Activated CD4-positive, alpha-beta T cell treated with anti-CD3 and anti-CD28 coated beads for 24 hours (primary cell): ENCODE measurements around the gene ZNF750.

Experiments
- DNase-seq, 2 donors: peaks; one replicate each; pipeline ENCODE4 v3.0.0-alpha.2; 2020; ENCODE audit warnings: low read depth in 2 of 2

The ZNF750 gene

DNA sequence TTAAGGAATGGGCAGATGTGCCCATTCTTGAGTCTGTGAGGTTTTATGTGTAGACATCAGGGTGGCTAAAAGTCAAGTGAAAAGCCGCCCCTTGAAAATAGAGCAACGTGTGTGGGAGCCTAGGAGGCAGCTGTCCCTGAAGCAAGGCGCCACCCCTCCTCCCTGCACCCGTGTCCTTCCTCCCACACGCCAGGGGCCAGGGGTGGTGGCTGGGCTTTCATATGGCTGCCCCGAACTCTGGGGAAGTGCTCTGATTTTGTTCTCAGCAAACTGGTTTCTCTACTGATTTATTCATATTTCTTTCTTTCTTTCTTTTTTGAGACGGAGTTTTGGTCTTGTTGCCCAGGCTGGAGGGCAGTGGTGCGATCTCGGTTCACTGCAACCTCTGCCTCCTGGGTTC lies 4.7 kb downstream of the ZNF750 start:
- DNase-seq, result no peak

DNA sequence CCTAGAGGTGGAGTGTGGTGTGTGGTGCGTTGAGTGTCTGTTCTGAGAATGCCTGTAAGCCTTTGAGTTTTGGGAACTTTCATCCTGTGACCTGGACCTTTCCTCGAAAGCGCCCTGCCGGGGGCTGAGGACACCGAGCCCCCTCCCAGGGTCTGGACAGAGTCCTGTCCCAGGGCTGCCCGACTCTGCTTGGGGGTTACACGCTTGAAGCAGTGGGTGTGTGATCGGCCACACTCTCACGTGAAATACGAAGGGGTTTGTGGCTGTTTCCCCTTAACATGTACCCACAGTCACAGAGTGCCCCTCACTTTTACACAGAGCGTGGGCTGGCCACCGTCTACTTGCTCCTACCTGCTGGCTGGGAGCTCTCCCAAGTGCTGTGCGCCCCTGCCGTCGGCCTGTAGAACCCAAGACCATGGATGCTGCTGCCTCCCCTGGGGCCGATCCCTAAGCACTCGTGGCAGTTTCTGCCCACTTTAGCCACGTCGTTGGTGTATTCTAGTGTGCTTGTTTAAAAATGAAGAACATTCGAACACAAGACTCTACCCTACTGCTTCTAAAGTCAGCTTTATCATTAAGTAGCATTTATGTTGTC lies 6.8 kb downstream of the ZNF750 start:
- DNase-seq, result no peak

DNA sequence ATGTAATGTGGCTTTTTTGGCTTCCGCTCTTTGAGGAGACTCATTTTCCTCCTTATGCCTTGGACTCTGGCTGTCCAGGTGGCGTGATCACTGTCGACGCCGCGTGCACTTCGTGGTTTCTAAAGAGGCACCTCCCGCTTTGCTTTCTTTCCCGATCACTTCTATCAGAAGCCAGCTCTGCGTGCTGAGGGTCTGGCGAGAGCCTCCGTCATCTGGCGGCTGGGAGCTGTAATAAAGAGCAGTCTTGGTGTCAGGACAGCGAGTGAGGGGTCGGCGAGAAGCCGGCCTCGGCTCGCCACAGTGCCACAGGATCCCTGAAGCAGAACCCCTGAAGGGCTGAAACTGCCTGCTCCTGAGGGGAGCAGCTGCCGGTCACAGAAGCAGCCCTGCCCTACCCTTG lies 7.4 kb downstream of the ZNF750 start:
- no peak for DNase-seq

DNA sequence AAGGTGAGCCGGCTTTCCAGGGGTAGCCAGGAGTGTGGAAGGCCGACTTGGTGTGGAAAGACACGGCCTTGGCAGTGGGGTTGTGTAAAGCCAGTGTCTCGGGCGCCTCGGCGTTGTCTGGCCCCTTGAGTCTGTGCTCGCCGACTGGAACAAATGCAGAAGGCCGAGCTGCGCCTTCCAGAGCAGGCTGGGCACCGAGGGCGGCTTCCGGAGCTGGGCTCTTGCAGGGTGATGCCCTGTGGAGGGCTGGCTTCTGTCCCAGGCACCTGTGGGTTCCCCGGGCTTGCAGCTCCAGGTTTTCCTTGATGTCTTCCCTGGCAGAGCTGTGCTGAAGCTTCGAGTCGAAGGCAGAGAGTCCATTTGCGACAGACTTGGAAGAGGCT lies 8.0 kb downstream of the ZNF750 start:
- no peak for DNase-seq

DNA sequence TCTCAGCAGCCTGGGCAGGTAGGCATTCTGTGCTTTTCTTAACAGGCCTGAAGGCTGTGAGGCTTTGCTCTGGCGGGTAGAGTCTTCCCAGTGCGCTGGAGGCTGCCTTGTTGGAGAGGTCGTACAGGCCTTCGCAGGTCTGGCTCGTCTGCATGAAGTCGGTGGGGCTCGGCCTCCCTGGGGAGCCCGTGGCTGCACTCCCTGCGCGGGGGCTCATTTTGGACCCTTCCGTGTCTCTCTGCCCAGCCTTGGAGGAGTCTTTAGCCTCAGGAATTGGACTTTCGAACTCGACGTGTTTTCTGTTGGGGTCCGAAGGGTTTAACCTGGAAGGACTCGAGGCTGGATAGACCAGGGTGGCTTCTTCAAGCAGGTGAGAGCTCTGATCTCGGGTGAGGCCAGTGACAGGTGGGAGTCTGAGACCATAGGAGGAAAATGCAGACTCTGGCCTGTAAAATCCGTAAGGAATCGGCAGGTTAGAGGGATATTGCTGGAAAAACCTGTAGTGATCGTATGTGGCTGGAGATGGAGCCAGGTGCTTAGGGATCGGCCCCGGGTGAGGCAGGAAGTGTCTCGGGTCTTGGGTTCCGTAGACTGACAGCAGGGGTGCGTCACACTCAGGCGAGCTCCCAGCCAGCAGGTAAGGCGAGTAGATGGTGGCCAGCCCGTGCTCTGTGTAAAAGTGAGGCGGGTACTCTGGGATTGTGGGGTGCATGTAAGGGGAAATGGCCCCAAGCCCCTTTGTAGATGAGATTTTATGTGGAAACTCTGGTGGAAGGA lies 8.6 kb downstream of the ZNF750 start:
- DNase-seq, result no peak

DNA sequence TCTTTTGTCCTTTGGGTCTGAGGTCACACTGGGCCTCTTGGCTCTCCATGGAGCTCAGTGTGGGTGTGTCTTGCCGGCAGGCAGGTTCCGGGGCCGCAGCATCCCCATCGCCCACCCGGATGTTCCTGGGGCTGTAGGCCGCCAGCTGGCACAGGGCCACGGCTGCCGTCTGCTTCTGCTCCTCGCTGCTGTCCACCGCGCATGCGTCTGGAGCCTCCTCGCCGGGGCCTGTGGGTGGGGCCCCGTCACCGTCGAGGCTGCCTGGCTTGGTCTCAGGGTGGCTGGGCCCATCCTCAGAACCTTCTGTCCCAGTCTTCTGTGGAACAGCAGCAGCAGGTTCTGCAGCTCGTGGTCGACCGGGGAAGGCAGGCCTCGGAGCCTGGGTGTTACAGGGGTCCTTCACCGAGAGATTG lies 9.6 kb downstream of the ZNF750 start:
- DNase-seq, result no peak

DNA sequence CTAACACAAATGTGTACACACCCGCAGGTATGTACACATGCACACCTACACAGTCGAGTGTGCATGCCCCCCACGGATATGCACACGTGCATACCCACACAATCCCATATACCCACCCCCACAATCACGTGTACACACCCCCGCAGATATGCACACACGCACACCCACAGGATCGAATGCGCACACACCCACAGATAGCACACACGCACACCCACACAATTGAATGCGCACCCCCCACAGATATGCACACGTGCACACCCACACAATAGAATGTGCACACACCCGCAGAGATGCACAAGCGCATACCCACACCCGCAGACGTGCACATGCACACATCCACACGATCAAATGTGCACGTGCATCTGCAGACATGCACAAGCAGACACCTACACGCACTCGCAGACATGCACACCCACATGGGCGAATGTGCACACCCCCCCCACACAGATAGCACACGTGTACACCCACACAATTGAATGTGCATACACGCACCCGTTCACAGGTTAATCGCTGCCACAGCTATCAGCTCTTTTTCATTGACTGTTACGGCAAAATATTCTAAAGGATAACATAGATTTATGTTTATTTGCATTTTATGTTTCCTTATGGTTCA lies 10.8 kb downstream of the ZNF750 start:
- DNase-seq, result no peak

DNA sequence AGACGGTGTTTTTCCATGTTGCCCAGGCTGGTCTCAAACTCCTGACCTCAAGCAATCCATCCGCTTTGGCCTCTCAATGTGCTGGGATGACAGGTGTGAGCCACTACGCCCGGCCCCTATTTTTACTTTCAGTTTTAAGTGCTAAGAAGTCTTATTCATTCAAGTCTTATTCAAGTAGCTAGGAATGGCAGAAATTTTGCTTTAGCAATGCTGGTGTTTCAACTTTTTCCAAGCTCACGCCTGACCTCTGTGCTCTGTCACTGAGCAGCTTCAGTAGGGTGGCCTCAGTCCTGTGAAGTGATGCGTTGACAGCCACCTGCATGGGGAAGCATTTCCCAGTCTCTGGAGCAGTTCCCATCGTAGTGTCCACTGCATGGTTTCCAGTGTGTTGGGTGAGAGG lies 12.9 kb downstream of the ZNF750 start:
- no peak for DNase-seq

DNA sequence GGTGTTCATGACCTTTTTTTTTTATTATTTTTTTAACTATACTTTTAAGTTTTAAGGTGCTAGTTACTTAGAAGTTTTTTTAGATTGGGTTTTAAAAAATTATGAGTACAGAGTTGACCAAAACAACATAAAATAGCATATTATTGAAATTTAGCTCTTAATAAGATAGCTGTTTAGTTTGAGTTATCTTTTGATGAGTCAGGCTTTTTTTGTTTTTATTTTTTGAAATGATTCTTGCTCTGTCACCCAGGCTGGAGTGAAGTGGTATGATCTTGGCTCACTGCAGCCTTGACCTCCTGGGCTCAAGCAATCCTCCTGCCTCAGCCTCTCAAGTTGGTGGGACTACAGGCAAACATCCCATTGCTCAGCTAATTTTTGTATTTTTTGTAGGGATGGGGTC lies 13.6 kb downstream of the ZNF750 start:
- DNase-seq, result no peak

DNA sequence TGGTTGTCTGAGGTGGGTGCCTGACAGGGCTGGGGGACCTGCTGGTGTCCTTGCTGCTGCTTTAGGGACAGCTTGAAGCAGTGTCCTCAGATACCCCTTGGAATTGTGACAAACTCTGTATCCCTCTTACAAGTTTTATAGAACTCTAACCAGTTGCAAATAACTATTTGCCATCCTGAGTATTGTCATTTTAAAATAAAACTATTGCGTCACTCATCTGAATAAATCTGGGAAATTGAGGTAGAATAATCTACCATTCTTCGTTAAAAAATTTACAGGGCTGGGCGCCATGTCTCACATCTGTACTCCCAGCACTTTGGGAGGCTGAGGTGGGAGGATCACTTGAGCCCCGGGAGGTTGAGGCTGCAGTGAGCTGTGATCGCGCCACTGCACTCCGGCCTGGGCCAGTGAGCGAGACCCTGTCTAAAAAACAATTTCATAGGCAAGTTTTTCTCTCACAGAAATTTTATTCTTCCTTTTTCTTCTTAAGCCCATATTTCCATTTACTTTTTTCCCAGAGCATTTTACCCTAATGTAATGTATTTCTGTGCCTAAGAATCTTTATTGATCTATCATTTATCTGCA lies 14.2 kb downstream of the ZNF750 start:
- DNase-seq, result no peak

DNA sequence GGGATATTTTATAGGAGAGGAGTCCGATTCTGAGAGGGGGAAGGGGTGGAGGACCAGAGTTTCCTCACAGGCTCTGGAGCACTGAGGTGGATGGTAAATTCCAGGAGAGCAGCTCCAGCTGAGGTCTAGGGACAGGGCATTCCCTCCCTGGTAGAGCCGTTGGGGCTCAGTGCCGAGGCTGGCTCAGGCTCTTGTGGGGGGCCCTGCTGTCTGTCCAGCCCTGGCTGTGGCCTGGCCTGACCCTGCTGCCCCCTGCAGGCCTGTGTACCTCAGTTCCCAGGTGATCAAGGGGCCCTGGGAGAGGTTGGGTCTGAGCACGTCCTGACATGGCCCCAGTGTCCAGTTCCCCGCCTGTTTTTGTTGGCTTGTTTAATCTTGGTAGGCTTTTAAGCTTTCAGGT lies 16.8 kb downstream of the ZNF750 start:
- DNase-seq, result no peak

DNA sequence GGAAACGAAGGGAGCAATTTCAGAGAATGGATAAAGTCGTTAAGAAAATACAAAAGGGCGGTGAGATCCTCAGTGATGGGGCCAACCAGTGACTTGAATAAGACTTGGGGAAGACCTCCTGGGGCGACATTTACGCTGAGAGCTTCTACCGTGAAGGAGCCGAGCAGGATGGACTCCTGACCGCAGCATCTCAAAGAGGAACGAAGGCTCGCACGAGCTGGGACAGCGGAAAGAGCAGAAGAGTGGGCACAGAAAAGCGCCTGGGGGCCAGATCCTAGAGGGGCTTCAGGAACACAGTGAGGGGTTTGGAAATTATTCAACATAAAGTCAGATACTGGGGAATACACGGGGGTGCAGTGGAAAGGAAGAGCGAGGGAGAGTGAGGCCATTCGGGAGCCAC lies 17.5 kb downstream of the ZNF750 start:
- no peak for DNase-seq

DNA sequence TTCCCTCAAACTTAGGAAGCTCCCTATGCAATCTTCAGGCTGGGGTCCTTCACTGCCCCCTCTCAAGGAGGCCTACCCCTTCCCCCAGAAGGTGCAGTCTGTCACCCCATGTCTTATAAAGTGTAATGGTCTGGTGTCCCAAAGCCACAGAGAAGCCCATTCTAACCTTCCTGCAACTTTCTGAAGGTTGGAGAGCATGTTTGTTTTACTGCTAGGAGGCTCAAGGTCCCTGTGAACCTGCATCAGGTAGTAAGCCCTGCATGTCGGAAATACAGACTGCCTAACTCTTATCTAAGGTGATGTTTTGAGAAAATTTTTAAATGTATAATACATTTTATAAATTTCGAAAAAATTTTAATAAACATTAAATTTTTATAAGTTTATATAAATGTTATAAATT lies 18.3 kb downstream of the ZNF750 start:
- no peak for DNase-seq

DNA sequence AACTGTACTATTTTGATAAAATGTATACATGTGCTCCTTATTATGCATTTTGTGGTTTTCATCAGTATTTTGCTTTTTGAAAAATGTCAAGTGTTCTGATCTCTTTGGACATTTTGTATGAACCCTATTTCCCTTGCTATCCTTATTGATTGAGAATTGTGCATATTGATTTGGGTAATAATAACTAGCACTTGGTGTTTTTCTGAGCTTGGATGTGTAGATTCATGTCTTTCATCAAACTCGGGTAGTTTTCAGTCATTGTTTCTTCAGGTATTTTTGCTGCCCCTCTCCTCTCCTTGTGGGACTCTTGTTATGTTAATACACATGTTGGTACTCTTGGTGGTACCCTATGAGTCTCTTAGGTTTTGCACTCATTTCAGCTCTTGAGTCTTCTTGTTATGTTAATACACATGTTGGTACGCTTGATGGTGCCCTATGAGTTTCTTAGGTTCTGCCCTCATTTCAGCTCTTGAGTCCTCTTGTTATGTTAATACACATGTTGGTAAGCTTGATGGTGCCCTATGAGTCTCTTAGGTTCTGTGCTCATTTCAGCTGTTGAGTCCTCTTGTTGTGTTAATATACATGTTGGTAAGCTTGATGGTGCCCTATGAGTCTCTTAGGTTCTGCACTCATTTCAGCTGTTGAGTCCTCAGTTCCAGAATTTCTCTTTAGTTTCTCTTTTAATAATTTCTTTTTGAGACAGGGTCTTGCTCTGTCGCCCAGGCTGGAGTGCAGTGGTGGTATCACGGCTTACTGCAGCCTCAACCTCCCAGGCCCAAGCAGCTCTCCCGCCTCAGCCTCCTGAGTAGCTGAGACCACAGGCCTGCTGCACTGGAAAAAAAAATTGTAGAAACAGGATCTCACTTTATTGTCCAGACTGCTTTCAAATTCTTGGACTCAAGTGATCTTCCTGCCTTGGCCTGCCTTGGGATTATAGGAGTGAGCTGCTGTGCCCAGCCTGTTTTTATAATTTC lies 19.3 kb downstream of the ZNF750 start:
- DNase-seq, result no peak

DNA sequence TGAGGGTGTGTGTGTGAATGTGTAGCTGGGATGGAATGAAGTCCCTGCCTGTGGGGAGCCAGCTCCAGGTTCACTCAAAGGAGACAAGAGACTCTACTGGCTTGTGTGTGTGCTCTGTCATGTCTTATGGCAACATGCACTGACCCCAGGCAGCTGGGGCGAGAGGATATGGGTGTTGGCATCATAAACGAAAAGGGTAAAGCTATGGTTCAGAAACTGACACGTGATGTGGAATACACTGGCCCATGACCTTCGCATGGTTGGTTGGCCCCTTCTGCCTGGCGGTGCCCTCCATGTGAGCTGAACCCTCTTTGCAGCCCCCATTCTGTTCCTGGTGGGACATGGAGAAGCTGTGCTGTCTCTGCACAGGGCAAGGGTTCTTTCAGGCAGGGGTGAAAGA lies 21.9 kb downstream of the ZNF750 start:
- no peak for DNase-seq

DNA sequence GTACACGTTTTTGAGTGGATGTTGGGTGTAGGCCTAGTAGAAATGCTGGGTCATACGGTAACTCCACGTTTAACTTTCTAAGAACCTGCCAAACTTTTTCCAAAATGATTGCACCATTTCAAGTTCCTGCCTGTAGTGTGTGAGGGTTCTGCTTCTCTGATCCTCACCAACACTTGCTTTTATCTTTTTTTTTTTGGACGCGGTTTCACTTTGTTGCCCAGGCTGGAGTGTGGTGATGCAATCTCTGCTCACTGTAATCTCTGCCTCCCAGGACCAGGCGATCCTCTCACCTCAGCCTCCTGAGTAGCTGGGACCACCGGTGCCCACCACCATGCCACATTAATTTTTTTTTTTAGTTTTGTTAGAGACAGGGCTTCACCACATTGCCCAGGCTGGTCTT lies 23.5 kb downstream of the ZNF750 start:
- DNase-seq, result no peak

DNA sequence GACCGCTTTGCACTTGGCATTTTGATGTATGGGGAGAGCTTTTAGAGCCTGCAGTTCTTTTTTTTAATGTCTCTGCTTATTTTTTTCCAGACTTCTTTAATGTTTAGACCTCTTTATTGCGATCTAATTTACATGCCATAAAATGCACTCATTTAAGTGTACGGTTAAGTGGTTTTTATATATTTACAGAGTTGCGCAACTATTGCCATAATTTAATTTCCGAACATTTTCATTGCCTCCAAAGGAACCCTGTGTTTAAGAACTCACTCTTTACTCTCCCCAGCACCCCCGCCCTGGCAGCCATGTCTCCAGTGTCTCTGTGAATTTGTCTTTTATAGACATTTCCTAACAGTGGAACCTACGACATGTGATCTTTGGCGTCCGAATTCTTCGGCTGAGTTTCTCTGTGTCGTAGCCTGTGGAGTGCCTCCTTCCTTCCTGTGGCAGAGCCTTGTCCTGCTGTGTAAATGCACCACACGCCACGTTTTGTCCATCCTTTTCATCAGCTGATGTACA lies 24.0 kb downstream of the ZNF750 start:
- DNase-seq, result no peak

DNA sequence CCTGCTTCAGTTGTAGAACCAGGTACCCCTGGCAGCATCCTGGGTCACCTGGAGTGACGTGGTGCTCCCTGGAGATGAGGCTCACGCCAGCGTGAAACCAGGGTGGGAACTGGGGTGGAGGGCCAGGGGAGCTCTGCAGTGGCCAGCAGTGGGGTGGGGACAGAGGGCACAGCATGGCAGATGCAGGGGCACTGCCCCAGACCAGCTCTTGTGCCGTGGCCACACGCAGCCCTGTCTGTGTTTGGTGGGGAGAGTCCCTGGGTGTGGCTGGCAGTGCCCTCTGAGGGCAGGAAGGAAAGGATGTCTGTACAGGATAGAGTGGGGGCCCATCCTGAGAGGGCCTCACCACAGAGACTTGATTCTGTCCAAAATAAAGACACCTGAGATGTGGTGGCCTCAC lies 24.5 kb downstream of the ZNF750 start:
- DNase-seq, result no peak

DNA sequence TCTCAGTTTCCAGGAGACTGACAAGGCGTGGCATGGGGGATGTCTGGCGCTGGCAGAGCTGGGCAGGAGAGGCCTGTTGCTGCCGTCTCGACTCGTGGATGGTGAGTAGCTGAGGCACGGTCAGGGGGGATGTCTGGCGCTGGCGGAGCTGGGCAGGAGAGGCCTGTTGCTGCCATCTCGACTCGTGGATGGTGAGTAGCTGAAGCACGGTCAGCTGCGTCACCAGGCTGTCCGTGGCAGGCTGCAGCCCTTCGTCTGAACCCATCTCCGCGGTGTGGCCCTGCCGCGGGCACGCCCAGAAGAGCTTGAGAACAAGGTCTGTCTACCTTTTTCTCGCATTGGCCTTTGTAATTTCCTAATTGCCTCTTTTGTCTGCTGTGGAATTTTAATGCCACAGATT lies 25.0 kb downstream of the ZNF750 start:
- DNase-seq, result no peak

DNA sequence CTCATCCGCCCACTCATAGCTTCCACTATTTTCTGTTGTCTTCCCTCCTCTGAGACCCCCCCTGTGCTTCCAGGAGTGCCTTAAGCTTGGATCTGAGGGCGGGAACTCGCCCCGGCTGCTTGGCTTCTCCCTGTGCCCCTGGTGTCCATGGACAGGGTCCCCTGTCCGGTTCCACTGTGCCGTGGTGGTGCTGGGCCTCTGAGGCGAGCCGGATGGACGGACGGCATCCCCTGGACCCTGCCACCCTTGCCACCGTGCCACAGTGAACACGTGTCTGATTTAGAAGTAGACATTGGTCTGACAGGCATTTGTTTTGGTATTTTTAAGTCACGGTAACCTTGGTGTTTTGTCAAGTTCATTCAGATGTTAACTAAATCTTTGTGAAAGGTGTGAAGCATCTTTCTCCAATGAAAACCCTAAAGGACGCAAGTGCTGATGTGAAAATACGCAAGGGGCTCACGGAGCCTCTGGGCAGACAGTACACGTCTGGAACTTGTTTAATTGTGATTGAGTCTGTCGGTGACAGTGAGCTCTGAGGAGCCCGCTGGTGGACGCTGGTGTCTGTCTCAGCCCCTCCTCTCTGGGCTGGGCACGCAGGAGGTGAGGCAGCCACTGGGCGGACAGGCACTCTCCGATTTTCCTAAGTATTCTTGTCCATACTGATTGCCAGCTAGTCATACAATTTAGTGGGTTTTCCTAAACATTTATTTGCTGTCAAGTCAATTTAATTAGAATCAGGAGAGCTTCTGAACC lies 26.3 kb downstream of the ZNF750 start:
- DNase-seq, result no peak

DNA sequence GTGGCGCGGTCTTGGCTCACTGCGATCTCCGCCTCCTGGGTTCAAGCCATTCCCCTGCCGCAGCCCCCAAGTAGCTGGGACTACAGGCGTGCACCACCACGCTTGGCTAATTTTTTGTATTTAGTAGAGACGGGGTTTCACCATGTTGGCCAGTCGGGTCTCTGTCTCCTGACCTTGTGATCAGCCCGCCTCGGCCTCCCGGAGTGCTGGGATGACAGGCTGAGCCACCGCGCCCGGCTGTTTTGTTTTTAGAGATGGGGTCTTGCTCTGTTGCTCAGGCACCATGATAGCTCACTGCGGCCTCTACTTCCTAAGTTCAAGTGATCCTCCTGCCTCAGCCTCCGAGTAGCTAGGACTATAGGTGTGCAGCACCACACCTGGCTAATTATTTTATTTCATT lies 27.2 kb downstream of the ZNF750 start:
- no peak for DNase-seq
